GM12892 (cell line): Measurements from ENCODE around the gene FRAS1.

Experiments
- POLR2A ChIP-seq: IDR thresholded peaks from 2 replicates; pipeline ENCODE4 v1.6.1; 2011; ENCODE audit warnings: low read depth, low read length, control low read depth
- POLR2AphosphoS5 ChIP-seq: IDR thresholded peaks from 2 replicates; pipeline ENCODE4 v1.6.1; 2011; ENCODE audit warnings: low read depth, low read length, control low read depth

DNA sequence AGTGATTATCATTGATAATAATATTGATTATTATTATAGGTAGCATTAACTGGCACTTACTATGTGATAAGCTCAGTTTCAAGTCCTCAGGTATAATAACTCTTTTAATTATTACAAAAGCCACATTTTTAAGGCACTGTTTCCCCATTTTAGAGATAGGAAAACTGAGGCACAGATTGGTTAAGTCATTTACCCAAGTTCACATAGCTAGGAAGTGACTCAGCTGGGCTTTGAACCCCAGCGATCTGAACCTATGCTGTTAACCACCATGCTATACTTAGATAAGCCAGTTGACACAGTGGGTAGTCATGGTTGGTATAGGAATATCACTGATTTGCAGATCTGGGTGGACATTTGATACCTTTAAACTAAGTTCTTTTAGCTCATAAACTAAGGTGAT lies 110.4 kb downstream of the FRAS1 start:
- TF ChIP-seq POLR2A (no peak), POLR2AphosphoS5 (no peak)
